GM19238 (cell line): ENCODE measurements around the gene GOLGA2.
A peak's percentile ranks its signal among the peaks of the same experiment; 100 is the strongest.
"Not testable (repeated sequence)": the region's sequence is repeated elsewhere in the genome, so short reads cannot be mapped to it uniquely, and the experiment has no call there.

ENCODE experiments used
- DNase-seq: peaks from one replicate; pipeline ENCODE4 v3.0.0; 2011; ENCODE audit warnings: low spot score; ENCODE audit not compliant: insufficient read length

The GOLGA2 gene

DNA sequence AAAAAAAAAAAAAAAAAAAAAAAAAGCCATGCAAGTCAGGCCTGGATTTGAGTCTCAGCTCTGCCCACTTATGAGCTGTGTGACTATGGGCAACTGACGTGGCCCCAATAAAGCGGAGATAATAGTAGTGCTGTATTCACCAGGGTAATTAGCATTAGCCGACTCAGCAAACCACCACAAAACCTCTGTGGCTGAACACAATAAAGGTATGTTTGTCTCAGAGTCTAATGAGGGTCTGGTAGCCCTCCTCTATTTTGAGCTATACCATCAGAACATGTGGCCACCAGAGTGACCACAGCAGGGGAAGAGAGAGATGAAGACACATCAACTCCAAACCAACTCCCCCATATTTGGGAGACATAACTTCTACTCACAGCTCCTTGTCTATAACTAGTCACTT is 16.2 kb upstream of the GOLGA2 start:
- no peak for DNase-seq

DNA sequence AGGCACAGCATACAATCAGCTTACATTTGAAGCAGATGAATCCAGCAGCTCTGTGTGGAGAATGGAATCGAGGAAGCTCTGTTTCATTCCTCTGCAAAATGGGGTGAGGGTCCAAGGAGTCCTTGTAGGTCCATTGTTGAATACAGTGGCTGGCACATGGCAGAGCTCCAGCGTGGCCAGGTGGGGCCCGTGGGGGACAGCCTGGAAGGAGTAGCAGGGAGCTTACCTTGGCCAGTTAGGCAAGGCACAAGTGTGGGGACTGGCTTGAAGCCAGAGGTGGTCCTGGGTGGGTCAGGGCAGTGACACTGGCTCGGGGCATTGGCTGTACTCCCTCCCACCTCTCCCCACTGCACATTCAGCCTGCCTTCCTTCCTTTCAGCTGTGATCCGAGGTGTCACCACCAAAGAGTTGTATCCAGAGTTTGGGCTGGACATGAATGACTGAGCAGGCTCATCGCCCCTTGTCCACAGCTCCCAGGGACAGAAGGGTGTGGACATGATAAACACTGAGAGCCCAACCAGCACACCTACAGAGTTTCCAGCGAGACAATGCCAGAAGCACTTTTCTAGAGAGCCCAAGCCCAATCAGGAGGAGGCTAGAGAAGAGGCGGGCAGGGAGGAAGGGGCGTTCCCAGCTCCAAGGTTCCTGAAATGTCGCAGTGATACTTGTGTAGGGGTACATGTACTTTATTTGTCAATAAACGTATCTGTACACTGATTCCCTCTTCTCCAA is 12.6 kb upstream of the GOLGA2 start:
- DNase-seq = no peak

DNA sequence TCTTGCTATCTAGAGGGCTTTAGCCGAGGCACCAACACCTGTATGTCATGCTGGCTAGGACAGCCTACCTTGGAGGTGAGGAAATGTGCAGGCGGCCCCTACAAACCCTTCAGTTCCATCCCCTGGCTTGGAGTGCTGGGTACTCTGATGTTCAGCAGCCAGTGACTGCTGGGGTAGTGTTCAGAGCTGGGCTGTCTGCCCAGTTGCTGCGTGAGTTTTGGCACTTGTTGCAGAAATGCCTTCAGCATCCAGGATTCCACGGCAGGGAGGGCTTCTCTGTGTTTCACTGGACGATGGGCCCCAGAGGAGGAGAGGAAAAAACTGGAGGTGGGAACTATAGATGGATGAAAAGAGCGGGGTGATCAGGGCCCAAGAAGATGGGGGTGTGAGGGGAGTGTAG is 10.6 kb upstream of the GOLGA2 start:
- DNase-seq = no peak

DNA sequence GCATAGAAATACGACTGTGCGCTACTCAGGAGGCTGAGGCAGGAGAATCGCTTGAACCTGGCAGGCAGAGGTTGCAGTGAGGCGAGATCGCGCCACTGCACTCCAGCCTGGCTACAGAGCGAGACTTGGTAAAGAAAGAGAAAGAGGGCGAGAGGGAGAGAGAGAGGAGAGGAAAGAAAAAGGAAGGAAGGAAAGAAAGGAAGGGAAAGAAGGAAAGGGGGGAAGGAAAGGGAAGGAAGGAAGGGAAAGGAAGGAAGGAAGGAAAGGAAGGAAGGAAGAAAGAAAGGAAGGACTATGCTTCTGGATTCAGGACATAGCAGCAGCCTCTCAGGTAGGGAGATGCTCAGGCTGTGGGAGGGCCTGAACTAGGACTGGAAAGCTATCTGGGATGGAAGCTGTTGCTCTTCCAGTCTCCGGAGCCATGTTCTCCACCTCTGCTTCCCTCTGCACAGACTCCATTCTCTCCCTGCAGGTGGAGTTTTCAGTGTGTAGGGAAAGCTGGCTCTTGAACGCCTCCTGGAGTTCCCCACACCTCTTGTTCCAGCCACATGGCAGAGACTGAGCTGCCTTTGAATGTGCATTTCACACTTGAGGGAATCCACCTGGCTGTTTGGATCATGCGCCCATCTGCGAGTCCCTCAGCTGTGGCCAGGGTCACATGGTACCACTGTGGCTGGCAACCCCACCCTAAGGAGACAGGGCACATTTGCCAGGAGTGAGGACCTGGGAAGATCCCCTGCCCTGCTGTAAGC is 9.4 kb upstream of the GOLGA2 start:
- DNase-seq = no peak

DNA sequence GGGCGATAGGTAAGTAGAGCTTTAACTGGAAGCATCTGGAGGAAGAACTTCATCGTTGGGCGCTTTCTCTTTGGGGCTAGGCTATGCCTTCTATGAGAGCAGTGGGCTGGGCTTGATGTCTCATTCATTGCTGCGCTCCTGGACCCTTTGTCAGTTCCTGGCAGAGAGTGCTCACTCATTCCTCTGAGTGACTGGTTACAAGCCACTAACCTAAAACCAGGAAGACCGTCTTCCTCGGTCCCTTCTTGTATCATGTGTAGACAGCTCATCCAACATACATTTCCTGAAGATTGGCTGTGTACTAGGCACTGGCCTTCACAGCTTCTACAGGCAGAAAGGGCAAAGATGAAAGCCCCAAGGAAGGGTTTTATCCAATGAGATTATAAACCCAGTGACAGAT is 6.7 kb upstream of the GOLGA2 start:
- no peak for DNase-seq

DNA sequence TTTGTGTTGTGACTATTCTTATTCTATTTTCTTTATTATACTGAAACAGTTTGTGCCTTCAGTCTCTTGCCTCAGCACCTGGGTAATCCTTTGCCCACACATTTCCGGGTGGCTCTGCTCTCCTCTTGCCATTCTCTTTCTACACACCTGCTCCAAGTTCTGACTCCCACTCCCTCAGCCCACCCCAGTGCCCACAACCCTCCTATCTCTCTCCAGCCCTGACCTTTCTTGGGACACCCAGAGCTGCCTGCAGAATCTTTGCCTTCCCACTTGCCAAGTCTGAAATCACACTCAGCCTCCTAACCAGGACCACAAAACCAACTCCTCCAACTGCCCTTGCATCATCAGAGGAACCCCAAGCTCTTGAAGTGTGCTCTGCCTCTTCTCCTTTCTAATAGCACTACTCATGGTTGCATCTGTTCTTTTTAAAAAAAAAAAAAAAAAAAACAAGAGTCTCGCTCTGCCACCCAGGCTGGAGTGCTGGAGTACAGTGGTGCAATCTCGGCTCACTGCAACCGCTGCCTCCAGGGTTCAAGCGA is 4.3 kb upstream of the GOLGA2 start:
- DNase-seq = no peak

DNA sequence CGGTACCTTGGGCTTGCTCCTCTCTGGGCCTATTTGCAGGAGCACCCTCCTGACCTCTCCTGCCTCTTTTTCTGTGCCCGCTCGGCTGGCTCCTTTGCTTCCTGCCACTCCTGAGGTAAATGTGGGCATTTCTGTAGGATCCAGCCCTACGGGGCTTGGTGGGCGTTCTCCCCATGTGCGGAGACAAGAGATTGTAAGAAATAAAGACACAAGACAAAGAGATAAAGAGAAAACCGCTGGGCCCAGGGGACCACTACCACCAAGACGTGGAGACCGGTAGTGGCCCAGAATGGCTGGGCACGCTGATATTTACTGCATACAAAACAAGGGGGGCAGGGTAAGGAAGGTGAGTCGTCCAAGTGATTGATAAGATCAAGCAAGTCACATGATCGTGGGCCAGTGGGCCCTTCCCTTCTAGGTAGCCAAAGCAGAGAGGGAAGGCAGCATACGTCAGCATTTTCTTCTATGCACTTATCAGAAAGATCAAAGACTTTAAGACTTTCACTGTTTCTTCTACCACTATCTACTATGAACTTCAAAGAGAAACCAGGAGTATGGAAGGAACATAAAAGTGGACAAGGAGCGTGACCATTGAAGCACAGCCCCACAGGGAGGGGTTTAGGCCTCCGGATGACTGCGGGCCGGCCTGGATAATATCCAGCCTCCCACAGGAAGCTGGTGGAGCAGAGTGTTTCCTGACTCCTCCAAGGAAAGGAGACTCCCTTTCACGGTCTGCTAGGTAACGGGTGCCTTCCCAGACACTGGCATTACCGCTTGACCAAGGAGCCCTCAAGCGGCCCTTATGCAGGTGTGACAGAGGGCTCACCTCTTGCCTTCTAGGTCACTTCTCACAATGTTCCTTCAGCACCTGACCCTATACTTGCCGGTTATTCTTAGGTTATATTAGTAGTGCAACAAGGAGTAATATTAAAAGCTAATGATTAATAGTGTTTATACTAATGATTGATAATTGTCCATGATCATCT is 3.6 kb upstream of the GOLGA2 start:
- DNase-seq = not testable (repeated sequence)

DNA sequence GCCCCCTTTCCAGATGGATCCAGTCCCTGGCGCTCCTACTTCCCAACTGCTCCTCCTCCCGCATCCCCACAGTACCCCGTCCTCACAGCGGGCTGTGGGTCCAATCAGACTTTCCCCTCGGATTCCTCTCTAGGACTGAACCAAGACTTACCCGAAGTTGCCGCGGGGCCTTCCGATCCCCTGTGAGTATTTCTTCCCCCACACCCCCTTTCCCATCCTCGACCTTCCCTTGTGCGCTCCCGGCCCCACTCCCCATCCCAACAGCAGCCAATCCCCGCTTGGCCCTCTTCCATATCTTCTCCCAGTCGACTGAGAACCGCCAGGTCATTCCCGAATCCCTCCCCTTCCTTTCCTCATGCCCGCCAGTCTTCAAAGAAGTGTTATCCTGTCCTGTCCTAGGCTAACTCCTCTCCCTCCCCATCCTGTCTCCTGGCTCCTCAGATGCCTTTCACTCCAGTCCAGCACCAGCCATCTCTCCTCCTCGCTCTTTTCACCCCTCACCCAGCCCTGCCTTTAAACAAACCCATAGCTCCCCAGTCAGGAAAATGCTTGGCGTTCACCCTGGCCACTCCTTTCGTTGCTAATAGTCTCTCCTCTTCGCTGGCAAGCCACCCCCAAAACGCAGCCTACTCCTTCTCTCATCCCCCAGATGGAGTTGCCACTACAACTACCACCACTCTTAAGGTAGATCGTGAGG is 915 bp upstream of the GOLGA2 start:
- DNase-seq = no peak

DNA sequence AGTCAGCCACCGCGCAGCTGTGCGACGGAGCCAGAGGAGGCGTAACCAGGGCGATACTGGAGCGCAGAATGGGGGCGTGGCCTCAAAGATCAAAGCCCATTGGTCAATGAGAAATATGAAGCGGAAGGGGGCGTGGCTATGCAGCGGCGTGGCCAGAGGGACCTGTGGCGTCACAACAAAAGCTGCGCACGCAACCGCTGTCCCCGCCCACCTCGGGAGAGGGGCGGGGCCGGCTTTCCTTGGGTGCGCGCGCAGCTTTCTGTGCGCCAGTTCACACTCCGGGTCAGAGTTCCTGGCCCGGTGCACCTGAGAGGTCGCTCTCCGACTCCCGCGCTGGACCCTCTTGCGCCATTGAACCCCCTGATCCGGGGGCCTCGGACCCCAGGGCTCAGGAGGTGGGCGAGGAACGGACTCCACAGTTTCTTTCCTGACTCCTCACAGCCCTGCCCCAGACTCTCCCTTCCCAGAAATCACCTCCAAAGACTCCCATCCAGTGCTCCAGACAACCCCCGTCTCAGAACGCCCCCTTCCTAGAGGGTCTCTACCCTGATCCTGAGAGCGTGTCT is 284 bp upstream of the GOLGA2 start, which contains the start of gene SWI5:
Gene SWI5 (plus strand): TSS at position 269 of the 566 bp plus-strand sequence.
- DNase-seq = peak; percentile 94

DNA sequence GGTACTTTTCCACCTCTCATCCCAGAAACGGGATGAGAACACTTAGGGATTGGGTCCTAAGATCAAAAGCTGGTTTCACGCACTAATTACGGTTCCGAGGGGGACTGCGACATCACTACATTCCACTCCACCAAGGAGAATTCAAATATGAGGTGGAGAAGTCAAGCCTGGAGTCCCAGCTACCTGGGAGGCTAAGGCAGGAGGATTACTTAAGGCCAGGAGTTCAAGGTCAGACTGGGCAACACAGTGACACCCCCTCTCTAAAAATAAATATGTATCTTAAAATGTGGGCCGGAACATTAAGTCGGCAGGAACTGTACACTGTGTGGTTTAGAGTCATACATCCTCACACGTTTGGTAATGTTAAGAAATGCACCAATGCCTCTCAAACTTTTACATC is 1.6 kb downstream of the GOLGA2 start:
- no peak for DNase-seq

DNA sequence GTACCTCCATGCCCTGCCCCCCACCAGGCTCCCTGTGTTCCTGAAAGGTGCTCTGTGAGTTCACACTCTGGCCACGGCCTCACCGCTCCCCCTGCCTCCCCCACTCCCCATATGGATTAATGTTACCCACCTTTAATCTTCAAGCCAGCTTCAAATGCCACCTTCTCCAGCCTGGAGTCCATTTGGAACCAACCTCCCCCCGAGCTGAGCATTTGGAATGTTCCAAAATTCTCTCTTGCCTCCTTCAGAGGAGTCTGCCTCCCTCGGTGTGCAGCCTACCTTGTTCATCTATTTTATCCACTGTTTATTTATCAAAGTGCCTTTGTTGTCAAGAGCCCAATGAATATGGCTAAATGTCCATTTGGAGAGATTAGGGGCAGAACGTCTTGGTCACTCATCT is 4.3 kb downstream of the GOLGA2 start:
- DNase-seq = no peak

DNA sequence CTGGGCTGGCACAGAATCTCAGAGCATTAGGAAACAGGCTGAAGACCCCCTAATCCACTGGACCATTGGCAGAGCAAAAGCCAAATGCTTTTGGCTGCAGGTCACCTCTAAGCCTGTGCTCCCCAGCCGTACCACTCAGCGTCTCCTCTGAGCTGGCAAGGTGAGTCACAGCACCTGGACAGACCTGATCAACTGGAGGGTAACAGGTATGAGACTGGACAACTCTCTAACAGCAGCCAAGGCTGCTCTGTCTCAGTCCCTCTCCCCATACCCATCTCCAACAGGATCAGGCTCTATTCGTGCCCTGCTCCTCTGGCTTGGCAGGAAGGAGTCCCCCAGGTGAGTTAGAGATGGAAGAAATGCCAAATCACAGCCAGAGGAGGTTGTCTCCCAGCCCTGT is 4.7 kb downstream of the GOLGA2 start:
- no peak for DNase-seq

DNA sequence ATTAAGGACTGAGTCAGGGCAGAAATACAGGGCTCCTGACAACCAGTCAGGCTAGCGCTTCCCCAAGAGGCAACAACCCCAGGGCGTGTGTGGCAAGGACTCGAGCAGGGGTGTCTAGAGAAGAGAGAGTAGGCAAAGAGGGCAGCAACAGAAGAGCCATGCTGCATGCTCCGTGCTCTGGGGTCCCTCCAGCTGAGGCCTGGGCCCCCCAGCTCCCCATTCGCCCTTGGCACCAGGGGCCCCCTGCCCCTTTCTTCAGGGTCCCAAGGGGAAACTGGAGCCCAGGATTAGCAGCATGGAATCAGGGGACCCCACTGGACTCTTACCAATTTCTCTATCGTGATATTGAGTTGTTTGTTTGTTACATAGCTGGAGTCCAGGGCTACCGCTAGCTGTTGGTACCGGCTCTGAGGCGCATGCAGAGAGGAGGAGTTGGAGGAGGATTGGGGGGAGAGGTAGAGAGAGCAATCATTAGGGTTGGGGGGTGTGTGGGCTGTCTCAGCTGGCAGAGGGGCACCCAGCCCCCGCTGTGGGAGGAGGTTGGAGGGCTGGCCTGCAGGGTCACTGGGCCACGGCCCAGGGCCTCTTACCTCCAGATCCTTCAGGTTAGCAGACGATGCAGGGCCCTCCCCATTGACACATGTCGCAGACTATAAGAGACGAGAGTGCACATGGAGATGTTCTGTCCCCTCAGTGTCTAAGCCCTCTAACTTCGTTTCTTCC is 8.8 kb downstream of the GOLGA2 start:
- no peak for DNase-seq

DNA sequence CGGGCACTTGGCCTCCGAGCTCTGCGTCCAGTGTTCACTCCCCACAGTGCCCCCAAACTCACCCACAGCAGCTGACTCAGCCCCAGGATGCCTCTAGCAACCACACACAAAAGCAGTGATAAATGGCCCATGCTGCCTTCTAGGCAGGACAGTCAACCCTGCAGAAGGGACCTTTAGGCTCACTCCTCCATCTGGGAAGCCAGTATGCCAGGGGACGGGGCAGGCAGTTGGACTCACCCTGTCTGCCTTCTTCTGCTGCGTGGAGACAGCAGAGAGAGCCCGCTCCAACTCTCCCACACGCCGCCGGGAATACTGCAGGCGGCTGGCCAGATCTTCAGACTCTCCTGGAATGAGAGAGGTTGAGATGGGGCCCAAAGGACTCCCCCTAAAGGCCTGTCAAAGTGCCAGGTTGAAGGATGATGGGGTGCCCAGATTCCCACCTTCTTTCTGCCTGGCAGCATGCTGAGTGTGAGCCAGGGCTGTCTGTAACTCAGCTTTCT is 10.4 kb downstream of the GOLGA2 start:
- no peak for DNase-seq

DNA sequence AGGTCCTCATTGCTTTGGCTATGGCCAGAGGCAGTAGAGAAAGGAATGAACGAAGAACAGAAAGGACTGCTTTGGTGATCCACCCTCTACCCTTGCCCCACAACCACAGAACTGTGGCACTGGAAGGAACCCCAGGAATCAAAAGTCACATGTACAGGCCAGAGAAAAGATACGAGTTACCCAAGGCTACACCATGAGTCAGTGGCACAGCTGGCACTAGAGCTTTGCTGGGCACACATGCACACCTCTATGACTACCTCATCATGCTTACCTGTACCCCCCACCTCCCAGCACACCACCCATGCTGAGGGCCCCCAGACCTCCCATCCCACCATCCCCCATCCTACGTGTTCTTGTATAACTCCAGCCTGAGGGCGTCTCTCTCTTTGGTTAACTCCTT is 13.1 kb downstream of the GOLGA2 start:
- no peak for DNase-seq

DNA sequence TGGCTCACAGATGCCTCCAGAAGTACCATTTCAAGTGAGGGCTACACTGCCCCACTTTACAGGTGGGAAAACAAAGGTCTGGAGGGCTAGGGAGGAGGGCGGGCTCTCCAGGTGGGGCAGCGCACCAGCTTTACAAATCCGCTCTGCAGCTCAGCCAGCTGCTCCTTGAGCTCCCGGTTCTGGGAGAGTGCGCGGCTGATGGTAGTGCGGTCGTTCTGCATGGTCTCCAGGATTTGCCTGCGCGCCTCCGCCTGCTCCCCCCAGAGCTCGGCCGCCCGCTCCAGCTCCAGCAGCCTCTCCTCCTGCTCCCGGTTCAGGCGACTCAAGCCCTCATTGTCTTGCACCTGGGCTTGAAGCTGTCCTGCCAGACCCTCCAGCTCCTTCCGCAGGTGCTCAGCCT is 15.5 kb downstream of the GOLGA2 start:
- DNase-seq = no peak

DNA sequence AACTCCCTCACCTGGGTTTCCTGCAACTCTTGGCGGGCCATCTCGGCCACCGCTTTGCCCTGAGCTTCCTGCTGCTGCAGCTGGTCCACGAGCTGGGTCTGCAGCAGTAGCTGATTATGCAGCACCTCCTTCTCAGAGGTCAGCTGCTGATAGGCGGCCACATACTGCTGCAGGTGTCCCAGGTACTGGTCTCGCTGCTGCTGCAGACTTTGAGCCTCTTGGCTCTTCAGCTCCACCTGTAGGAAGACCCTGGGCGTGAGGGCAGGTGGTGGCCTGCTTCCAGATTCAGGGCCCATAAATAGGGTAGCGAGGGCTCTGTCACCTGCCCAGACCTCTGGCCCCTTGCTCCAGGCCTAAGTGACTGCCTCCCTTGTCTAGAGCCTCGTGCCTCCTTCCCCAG is 16.7 kb downstream of the GOLGA2 start:
- DNase-seq = no peak

DNA sequence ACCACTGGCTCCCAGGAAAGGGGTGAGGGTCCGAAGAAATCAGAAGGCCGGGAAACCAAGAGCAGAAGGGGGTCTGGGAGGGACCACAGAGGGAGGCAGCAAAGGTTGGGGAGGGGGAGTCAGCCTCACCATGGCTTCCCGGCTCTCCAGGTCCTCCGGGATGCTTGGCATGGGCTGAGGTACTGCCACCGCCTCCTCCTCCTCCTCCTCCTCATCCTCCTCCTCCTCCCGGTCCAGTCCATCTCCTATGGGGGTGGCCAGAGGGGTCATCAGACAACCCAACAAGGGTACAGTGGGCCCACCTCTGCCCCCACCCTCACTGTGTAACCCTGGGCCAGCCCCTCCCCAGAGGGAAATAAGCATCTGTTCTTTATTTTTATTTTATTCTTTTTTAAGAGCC is 17.5 kb downstream of the GOLGA2 start:
- no peak for DNase-seq

DNA sequence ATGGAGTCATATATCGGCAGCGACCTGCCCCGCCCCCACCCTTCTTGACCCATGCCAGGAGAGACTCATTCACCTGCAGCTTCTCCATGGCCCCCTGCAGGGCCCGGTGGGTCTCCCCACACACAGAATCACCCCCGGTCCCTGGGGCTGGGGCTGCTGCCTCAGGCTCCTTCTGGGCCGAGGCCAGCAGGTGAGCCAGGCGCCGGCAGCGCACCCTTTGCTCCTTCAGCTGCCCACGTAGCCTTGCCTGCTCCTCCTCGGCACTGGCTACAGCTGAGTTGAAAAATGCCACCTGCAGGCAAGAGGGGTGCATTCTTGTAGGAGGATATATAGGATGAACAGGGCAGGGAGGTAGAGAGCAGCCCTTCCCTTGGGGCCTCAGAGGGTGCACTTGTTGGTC is 17.9 kb downstream of the GOLGA2 start:
- DNase-seq = no peak
